Sigmoid colon (tissue), 7 donors: ENCODE measurements around the gene RTRAF. TPM values are rescaled to one million over a fixed set of nuclear protein-coding genes. Genes with fewer than 3 reads are reported as not detected.
A peak's percentile ranks its signal among the peaks of the same experiment; 100 is the strongest.

Experiments
- DNase-seq: peaks from one replicate; pipeline ENCODE4 v3.0.0-alpha.2; 2019
- H3K27ac ChIP-seq, 4 donors: fragments of 200-600 bp; sonication (generic); one replicate each; pipeline ENCODE4 v1.5.1; 2016 to 2019; ENCODE audit warnings: mild to moderate bottlenecking in 1 of 4
- H3K27me3 ChIP-seq, 3 donors: fragments of 200-600 bp; sonication (generic); one replicate each; pipeline ENCODE4 v1.5.1; 2019; ENCODE audit warnings: mild to moderate bottlenecking in 1 of 3
- H3K36me3 ChIP-seq, 4 donors: fragments of 200-600 bp; sonication (generic); one replicate each; pipeline ENCODE4 v1.5.1; 2016 to 2019
- H3K4me1 ChIP-seq, 4 donors: fragments of 200-600 bp; sonication (generic); one replicate each; pipeline ENCODE4 v1.5.1; 2017 to 2019
- H3K4me3 ChIP-seq, 4 donors: fragments of 200-600 bp; sonication (generic); one replicate each; pipeline ENCODE4 v1.5.1; 2017 to 2019; ENCODE audit warnings: mild to moderate bottlenecking in 2 of 4, moderate library complexity in 1 of 4
- H3K9me3 ChIP-seq, 4 donors: fragments of 200-600 bp in 3 of 4; sonication (generic) in 3 of 4; one replicate each; pipeline versions ENCODE4 v1.5.1 to v1.6.1; 2013 to 2019
- CTCF ChIP-seq, 4 experiments: fragments of 450-650 bp in 3 of 4; fragments of 200-600 bp in 1 of 4; IDR thresholded peaks; one replicate each; pipeline ENCODE4 v1.5.1; 2016 to 2019; ENCODE audit warnings: antibody characterized with exemption in 4 of 4, mild to moderate bottlenecking in 3 of 4, moderate library complexity in 2 of 4
- EP300 ChIP-seq, 4 donors: sonication (generic); formaldehyde crosslinking; IDR thresholded peaks; one replicate each; pipeline ENCODE4 v1.6.1; 2017; ENCODE audit warnings: antibody characterized with exemption in 4 of 4
- POLR2A ChIP-seq, 2 donors: fragments of 450-650 bp; IDR thresholded peaks; one replicate each; pipeline ENCODE4 v1.6.1; 2016; ENCODE audit warnings: antibody characterized with exemption in 2 of 2, mild to moderate bottlenecking in 2 of 2, moderate library complexity in 2 of 2
- POLR2AphosphoS5 ChIP-seq, 4 donors: sonication (generic); formaldehyde crosslinking; IDR thresholded peaks; one replicate each; pipeline ENCODE4 v1.6.1; 2017; ENCODE audit warnings: antibody characterized with exemption in 4 of 4
- WGBS, 2 donors: extraction: QIAGEN DNeasy Blood & Tissue Kit; methylation state at CpG; one replicate each; pipeline ENCODE4 v1.1.7; 2013; 5-methylcytosine and 5-hydroxymethylcytosine counted together
- intact Hi-C: fragments of 100-400 bp; cut with DNase I; formaldehyde crosslinking; loops from one replicate; pipeline ENCODE4 v1.15.1; 2023
- polyA plus RNA-seq, 3 donors: library from polyadenylated mRNA; stranded (reverse); fragments of 200-250 nt; gene quantifications; one replicate each; pipeline ENCODE4 v1.2.3, GENCODE V29; 2013
- total RNA-seq, 4 donors: library from RNA; depleted of rRNA; stranded (reverse); fragments of >200 nt; gene quantifications; one replicate each; pipeline ENCODE4 v1.1.0, GENCODE V29; 2016
- donor health status: healthy with polysubstance abuse.
- donor health status: Bipolar disorder and iron deficiency.
- donor health status: healthy.

The RTRAF gene
- total and polyA plus RNA-seq, 7 donors = 33.5 to 152 (median 76.0) TPM

- H3K36me3 ChIP-seq = peaks cover 16 to 69% (median 27%) of the 10 kb centered on the region in 4 donors
Observed at GRCh38 chr14:52013984-52014600, 24.7 kb downstream of the RTRAF start.

GRCh38 chr14:52014601-52015267, 25.4 kb downstream of the RTRAF start:
- Histone ChIP-seq H3K4me1 (peaks cover 0 to 15% (median 2%) of the 10 kb centered on the region in 4 donors), H3K27me3 (no peaks in the 10 kb centered on the region), H3K9me3 (no peaks in the 10 kb centered on the region), H3K36me3 (peaks cover 18 to 69% (median 25%) of the 10 kb centered on the region in 4 donors), H3K4me3 (no peak overlapping the region), H3K27ac (no peak overlapping the region)
- TF ChIP-seq EP300 (IDR thresholded peaks at IDR 0.05) (no peak), POLR2A (IDR thresholded peaks at IDR 0.05) (no peak), CTCF (IDR thresholded peaks at IDR 0.05) (no peak), POLR2AphosphoS5 (IDR thresholded peaks at IDR 0.05) (no peak)
- intact Hi-C loops = no loop called here
- peak; percentile 55 for DNase-seq
- WGBS, 2 donors = 83 to 86% methylated on average over 15 of the region's 15 CpGs

More at GRCh38 chr14:52013984-52014600, 24.7 kb downstream of the RTRAF start:
- intact Hi-C loops = no loop called here
- 79 to 94% methylated on average over 11 of the region's 11 CpGs for WGBS, 2 donors
- no peak for DNase-seq
- Histone ChIP-seq H3K27ac (peak overlapping the region in 1 of 4 donors; percentile 29), H3K4me1 (peaks cover 0 to 15% (median 2%) of the 10 kb centered on the region in 4 donors), H3K9me3 (no peaks in the 10 kb centered on the region), H3K4me3 (no peak overlapping the region), H3K27me3 (no peaks in the 10 kb centered on the region)
- TF ChIP-seq CTCF (IDR thresholded peaks at IDR 0.05) (no peak), POLR2A (IDR thresholded peaks at IDR 0.05) (no peak), EP300 (IDR thresholded peaks at IDR 0.05) (no peak), POLR2AphosphoS5 (IDR thresholded peaks at IDR 0.05) (no peak)

GRCh38 chr14:52015411-52016030, 26.2 kb downstream of the RTRAF start:
- Histone ChIP-seq H3K27ac (no peak overlapping the region), H3K4me3 (no peak overlapping the region), H3K36me3 (peaks cover 20 to 69% (median 28%) of the 10 kb centered on the region in 4 donors), H3K9me3 (no peaks in the 10 kb centered on the region), H3K4me1 (peaks cover 0 to 15% (median 2%) of the 10 kb centered on the region in 4 donors), H3K27me3 (no peaks in the 10 kb centered on the region)
- TF ChIP-seq POLR2A (IDR thresholded peaks at IDR 0.05) = no peak
- intact Hi-C loops = no loop called here
- DNase-seq = no peak
- 92% methylated on average over 8 of the region's 8 CpGs for WGBS, 2 donors

GRCh38 chr14:52018252-52018651, 28.9 kb downstream of the RTRAF start:
- Histone ChIP-seq H3K36me3 (peaks cover 13 to 55% (median 16%) of the 10 kb centered on the region in 4 donors), H3K4me1 (peaks cover 0 to 10% (median 2%) of the 10 kb centered on the region in 4 donors), H3K9me3 (no peaks in the 10 kb centered on the region), H3K27ac (no peak overlapping the region), H3K27me3 (no peaks in the 10 kb centered on the region), H3K4me3 (no peak overlapping the region)
- intact Hi-C loops = no loop called here
- DNase-seq = no peak
- TF ChIP-seq POLR2AphosphoS5 (IDR thresholded peaks at IDR 0.05) = no peak
- 31 to 60% methylated on average over 4 of the region's 4 CpGs for WGBS, 2 donors

- intact Hi-C loops = no loop called here
- H3K27ac ChIP-seq = no peak overlapping the region
Observed at GRCh38 chr14:52018970-52019369, 29.6 kb downstream of the RTRAF start.

More at GRCh38 chr14:52018970-52019369, 29.6 kb downstream of the RTRAF start:
- WGBS, 2 donors = 97 to 98% methylated on average over 8 of the region's 8 CpGs
- peaks cover 13 to 51% (median 16%) of the 10 kb centered on the region in 4 donors for H3K36me3 ChIP-seq
- no peaks in the 10 kb centered on the region for H3K27me3 ChIP-seq
- no peak overlapping the region for H3K4me3 ChIP-seq
- H3K4me1 ChIP-seq = peaks cover 0 to 16% (median 5%) of the 10 kb centered on the region in 4 donors
- no peak for TF ChIP-seq CTCF (IDR thresholded peaks at IDR 0.05)
- TF ChIP-seq POLR2AphosphoS5 (IDR thresholded peaks at IDR 0.05) = no peak
- TF ChIP-seq EP300 (IDR thresholded peaks at IDR 0.05) = no peak
- TF ChIP-seq POLR2A (IDR thresholded peaks at IDR 0.05) = no peak
- DNase-seq = no peak
- no peaks in the 10 kb centered on the region for H3K9me3 ChIP-seq
